Spleen (tissue), 7 donors: ENCODE results near the gene MCRIP1.

ENCODE experiments used
- CTCF ChIP-seq, 11 experiments: fragments of 200-600 bp in 7 of 11; fragments of 450-650 bp in 4 of 11; sonication (generic) in 4 of 11; IDR thresholded peaks in 8 of 11; conservative IDR thresholded peaks in 3 of 11; 1 replicate in 7 of 11; 2 replicates in 4 of 11; pipeline versions ENCODE4 v1.4.0 to v1.8.0; 2016 to 2021; ENCODE audit warnings: antibody characterized with exemption in 11 of 11, inconsistent platforms in 4 of 11, mild to moderate bottlenecking in 1 of 11
- POLR2A ChIP-seq, 3 donors: fragments of 450-650 bp; IDR thresholded peaks; one replicate each; pipeline ENCODE4 v1.5.1; 2017; ENCODE audit warnings: antibody characterized with exemption in 3 of 3, mild to moderate bottlenecking in 1 of 3
- donor health status: DM: no; HTN: no; CAD: no; lungs with moderate emphysema.
- donor health status: DM: no; HTN: no; CAD: no.
- donor health status: DM: no; HTN: no; CAD: no.

- TF ChIP-seq CTCF (IDR thresholded peaks at IDR 0.05 in 8 of 11, conservative IDR thresholded peaks at IDR 0.05 in 3 of 11) (no peak), POLR2A (IDR thresholded peaks at IDR 0.05) (no peak)
Measured at GRCh38 chr17:81817758-81818147, 15.3 kb downstream of the MCRIP1 start.
